GM20000 (cell line): ENCODE data around the gene AKR1C1.
A peak's percentile ranks its signal among the peaks of the same experiment; 100 is the strongest.
"Not testable (repeated sequence)": the region's sequence is repeated elsewhere in the genome, so short reads cannot be mapped to it uniquely, and the experiment has no call there.

ENCODE experiments used
- DNase-seq: peaks from one replicate; pipeline ENCODE4 v3.0.0; 2012; ENCODE audit warnings: low spot score
- TF ChIP-seq, protein P1 (sequence below): IDR thresholded peaks from 2 replicates; pipeline ENCODE4 v1.5.1; 2012; ENCODE audit warnings: mild to moderate bottlenecking, control low read depth; ENCODE audit errors: extremely low read depth, missing control alignments

Gene AKR1C1

DNA sequence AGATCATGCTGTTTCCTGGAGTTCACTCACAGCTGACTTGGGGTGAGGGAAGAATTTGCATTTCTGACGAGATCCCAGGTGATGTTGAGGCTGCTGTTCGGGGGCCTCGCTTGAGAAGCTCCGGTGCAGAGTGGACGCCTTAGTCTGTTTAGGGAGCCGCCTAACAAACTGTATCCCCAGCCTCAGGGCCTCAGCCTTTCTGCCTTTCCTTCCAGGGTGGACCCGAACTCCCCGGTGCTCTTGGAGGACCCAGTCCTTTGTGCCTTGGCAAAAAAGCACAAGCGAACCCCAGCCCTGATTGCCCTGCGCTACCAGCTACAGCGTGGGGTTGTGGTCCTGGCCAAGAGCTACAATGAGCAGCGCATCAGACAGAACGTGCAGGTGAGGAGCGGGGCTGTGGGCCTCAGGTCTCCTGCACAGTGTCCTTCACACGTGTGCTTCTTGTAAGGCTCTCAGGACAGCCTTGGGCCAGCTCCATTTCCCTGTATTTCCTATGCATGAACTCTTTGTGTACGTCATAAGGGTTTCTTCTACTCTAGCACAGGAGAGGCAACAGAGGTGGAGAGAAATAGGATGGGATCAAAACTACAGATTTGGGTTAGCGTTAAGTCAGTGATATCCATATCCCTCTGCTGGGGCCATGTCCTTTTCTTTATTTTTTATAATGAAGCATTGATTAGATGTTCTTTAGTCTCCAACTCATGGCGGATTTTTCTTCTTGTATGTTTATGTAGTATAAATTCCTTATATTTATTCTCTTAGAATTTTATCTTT, 9.3 kb downstream of the AKR1C1 start:
- not testable (repeated sequence) for DNase-seq

- DNase-seq, result not testable (repeated sequence)
Measured at GRCh38 chr10:4973294-4973693, 10.1 kb downstream of the AKR1C1 start.

DNA sequence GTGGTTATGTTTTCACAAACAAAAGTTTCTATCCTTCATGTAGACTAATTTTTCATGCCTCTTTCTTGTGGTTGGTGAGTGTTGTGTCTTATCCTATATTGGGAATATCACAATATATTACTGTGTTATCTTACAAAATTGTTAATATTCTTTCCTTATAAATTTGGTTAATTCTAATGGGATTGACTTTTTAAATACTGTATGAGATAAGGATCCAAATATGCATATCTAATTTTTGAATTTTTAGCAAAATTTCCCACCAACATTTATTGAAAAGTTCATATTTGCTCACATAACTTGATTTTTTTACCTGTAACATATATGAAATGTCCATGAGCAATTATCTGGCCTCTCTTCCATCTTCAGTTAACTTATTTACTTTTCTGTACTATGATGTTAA, 11.2 kb downstream of the AKR1C1 start:
- not testable (repeated sequence) for DNase-seq

- DNase-seq, result no peak
- TF ChIP-seq, protein P1, sequence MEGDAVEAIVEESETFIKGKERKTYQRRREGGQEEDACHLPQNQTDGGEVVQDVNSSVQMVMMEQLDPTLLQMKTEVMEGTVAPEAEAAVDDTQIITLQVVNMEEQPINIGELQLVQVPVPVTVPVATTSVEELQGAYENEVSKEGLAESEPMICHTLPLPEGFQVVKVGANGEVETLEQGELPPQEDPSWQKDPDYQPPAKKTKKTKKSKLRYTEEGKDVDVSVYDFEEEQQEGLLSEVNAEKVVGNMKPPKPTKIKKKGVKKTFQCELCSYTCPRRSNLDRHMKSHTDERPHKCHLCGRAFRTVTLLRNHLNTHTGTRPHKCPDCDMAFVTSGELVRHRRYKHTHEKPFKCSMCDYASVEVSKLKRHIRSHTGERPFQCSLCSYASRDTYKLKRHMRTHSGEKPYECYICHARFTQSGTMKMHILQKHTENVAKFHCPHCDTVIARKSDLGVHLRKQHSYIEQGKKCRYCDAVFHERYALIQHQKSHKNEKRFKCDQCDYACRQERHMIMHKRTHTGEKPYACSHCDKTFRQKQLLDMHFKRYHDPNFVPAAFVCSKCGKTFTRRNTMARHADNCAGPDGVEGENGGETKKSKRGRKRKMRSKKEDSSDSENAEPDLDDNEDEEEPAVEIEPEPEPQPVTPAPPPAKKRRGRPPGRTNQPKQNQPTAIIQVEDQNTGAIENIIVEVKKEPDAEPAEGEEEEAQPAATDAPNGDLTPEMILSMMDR, result no peak
Measured at GRCh38 chr10:4977025-4977424, 13.8 kb downstream of the AKR1C1 start.

DNA sequence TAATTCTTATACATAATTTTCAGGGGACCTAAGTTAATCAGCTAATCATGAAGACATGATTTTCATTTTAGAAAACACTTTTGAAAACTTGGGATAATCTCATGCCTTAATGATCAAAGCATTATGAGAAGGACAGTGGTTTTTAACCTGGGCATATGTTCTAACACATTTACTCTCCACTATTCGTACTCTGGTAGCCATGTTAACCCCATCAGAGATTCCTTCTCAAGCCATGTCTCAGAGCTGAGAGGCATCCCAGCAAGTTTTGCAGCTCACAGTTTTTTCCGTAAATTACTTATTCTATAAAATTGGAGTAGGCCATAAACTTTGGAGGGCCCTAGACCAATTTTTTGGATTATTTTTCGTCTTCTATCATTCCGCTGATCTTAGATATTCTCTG, 15.7 kb downstream of the AKR1C1 start:
- DNase-seq, result no peak
- TF ChIP-seq, protein P1, result no peak

DNA sequence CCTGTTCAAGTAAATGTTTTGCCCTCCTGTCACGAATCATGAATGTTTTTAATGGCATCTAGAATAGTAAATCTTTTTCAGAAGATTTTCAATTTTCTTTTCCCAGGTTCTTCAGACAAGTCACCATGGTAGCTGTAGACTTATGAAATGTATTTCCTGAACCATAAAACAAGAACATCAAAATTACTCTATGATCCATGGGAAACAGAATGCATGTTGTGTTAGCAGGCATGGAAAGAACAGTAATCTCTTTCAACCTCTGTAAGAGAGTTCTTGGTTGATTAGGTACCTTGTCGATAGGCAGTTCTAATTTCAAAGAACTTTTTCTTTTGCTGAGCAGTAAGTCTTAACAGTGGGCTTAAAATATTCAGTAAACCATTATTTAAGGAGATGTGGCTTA, 17.6 kb downstream of the AKR1C1 start:
- TF ChIP-seq, protein P1, result no peak
- no peak for DNase-seq

GRCh38 chr10:4981722-4982471, 18.7 kb downstream of the AKR1C1 start:
- peak; percentile 18 for DNase-seq
- TF ChIP-seq, protein P1, result peak; percentile 2

DNA sequence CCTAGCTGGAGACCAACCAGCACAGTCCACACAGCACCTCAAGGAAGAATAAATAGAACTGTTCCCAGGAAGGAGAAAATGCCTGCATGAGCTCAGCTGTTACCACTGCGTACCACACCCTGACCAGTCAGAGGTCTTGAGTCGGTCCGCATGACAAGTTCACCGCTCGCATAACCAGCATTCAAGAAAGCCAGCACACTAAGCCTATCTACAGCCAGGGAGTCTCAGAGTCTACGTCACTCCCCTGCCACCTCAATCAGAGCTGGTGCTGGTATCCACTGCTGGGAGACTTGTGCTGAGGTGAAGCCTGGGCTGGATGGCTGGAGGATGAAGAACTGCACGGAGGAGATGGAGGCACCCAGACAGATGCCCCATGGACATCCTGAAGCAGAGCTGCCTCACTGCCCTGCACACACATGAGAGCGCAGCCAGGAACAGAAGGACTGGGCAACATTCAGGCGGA, 19.6 kb downstream of the AKR1C1 start:
- no peak for DNase-seq
- TF ChIP-seq, protein P1, result no peak
